Neural cell (in vitro differentiated cells): ENCODE results near the gene CNTN4. TPM values are rescaled to one million over a fixed set of nuclear protein-coding genes. Genes with fewer than 3 reads are reported as not detected.

Source experiments
- H2AFZ ChIP-seq: fragments of 200-600, 300-800 bp; sonication (generic), shearing (Covaris generic); 2 replicates; pipeline ENCODE4 v1.6.0; 2014; ENCODE audit warnings: low read depth, mild to moderate bottlenecking, antibody characterized with exemption, low read length, moderate library complexity
- H3F3A ChIP-seq: fragments of 200-600 bp; shearing (Covaris generic); 2 replicates; pipeline ENCODE4 v1.6.1; 2016; ENCODE audit warnings: mild to moderate bottlenecking, moderate library complexity, mixed read lengths, antibody characterized with exemption, low read length; ENCODE audit not compliant: insufficient read depth, poor library complexity, severe bottlenecking
- H3K27ac ChIP-seq: fragments of 200-600, 300-800 bp; sonication (generic), shearing (Covaris generic); 2 replicates; pipeline ENCODE4 v1.5.1; 2014; ENCODE audit warnings: mild to moderate bottlenecking, low read length, moderate library complexity
- H3K27me3 ChIP-seq: fragments of 300-800, 200-600 bp; sonication (generic), shearing (Covaris generic); 2 replicates; pipeline ENCODE4 v1.6.0; 2014; ENCODE audit warnings: mild to moderate bottlenecking, low read depth, low read length, moderate library complexity; ENCODE audit not compliant: insufficient read depth
- H3K36me3 ChIP-seq: fragments of 300-800, 200-600 bp; sonication (generic), shearing (Covaris generic); 2 replicates; pipeline ENCODE4 v1.5.1; 2014; ENCODE audit warnings: mild to moderate bottlenecking, antibody characterized with exemption, low read length, moderate library complexity; ENCODE audit not compliant: insufficient read depth
- H3K4me2 ChIP-seq: fragments of 300-800, 200-600 bp; sonication (generic), shearing (Covaris generic); 2 replicates; pipeline ENCODE4 v1.6.0; 2014; ENCODE audit warnings: mild to moderate bottlenecking, low read length
- H3K4me3 ChIP-seq: fragments of 300-800, 200-600 bp; sonication (generic), shearing (Covaris generic); 2 replicates; pipeline ENCODE4 v1.5.1; 2014; ENCODE audit warnings: mild to moderate bottlenecking, low read length, moderate library complexity
- H3K79me2 ChIP-seq: fragments of 200-600 bp; shearing (Covaris generic); replicated peaks from 2 replicates; pipeline ENCODE4 v1.6.0; 2014; ENCODE audit warnings: mild to moderate bottlenecking, low read length, moderate library complexity; ENCODE audit not compliant: insufficient read depth
- H3K9ac ChIP-seq: fragments of 300-800, 200-600 bp; sonication (generic), shearing (Covaris generic); 2 replicates; pipeline ENCODE4 v1.6.1; 2016; ENCODE audit warnings: mild to moderate bottlenecking, low read length, mixed read lengths
- H3K9me2 ChIP-seq: fragments of 200-600 bp; shearing (Covaris generic); 2 replicates; pipeline ENCODE4 v1.6.1; 2016; ENCODE audit warnings: mild to moderate bottlenecking, low read length, mixed read lengths; ENCODE audit not compliant: insufficient read depth
- H3K9me3 ChIP-seq: fragments of 200-600, 300-800 bp; sonication (generic), shearing (Covaris generic); 2 replicates; pipeline ENCODE4 v1.6.1; 2016; ENCODE audit warnings: mild to moderate bottlenecking, mixed run types, low read length, moderate library complexity, mixed read lengths
- H4K20me1 ChIP-seq: fragments of 200-600 bp; shearing (Covaris generic); 2 replicates; pipeline ENCODE4 v1.6.1; 2016; ENCODE audit warnings: mild to moderate bottlenecking, mixed run types; ENCODE audit not compliant: insufficient read depth
- CTCF ChIP-seq: fragments of 450-650 bp; IDR thresholded peaks from 2 replicates; pipeline ENCODE4 v1.5.1; 2014; ENCODE audit warnings: antibody characterized with exemption, mild to moderate bottlenecking, moderate library complexity; ENCODE audit not compliant: poor library complexity, severe bottlenecking
- EP300 ChIP-seq: fragments of 450-650 bp; conservative IDR thresholded peaks from 2 replicates; pipeline ENCODE4 v1.6.1; 2014; ENCODE audit warnings: antibody characterized with exemption, mild to moderate bottlenecking, moderate library complexity; ENCODE audit not compliant: poor library complexity, severe bottlenecking
- EZH2 ChIP-seq: fragments of 200-600, 300-800 bp; shearing (Covaris generic), sonication (generic); IDR thresholded peaks from 2 replicates; pipeline ENCODE4 v1.6.1; 2014; ENCODE audit warnings: antibody characterized with exemption, low read length, borderline replicate concordance, mild to moderate bottlenecking; ENCODE audit not compliant: insufficient read depth, poor library complexity, severe bottlenecking
- MXI1 ChIP-seq: fragments of 450-650 bp; conservative IDR thresholded peaks from 2 replicates; pipeline ENCODE4 v1.6.1; 2014; ENCODE audit warnings: antibody characterized with exemption, mild to moderate bottlenecking; ENCODE audit not compliant: poor library complexity, severe bottlenecking
- POLR2AphosphoS5 ChIP-seq: IDR thresholded peaks from 2 replicates; pipeline ENCODE4 v1.6.1; 2012
- RAD21 ChIP-seq: fragments of 450-650 bp; conservative IDR thresholded peaks from 2 replicates; pipeline ENCODE4 v1.6.1; 2014; ENCODE audit warnings: antibody characterized with exemption, mild to moderate bottlenecking, moderate library complexity
- REST ChIP-seq: IDR thresholded peaks from 2 replicates; pipeline ENCODE4 v1.6.1; 2012; ENCODE audit warnings: borderline replicate concordance
- SMC3 ChIP-seq: fragments of 450-650 bp; conservative IDR thresholded peaks from 2 replicates; pipeline ENCODE4 v1.6.1; 2014; ENCODE audit warnings: antibody characterized with exemption, mild to moderate bottlenecking, moderate library complexity; ENCODE audit not compliant: poor library complexity
- TAF1 ChIP-seq: IDR thresholded peaks from 2 replicates; pipeline ENCODE4 v1.6.1; 2012; ENCODE audit warnings: low read depth
- polyA plus RNA-seq: library from polyadenylated mRNA; depleted of rRNA; stranded (reverse); fragments of >200 nt; gene quantifications from 2 replicates; pipeline ENCODE4 v1.2.3, GENCODE V29; 2014

Gene CNTN4
- polyA plus RNA-seq, 1 donor from 2014 or later, result 10.6 TPM

- Histone ChIP-seq H3K9ac (no peak overlapping the region), H3K4me3 (no peak overlapping the region), H3K36me3 (no peaks in the 10 kb centered on the region), H3K79me2 (no peaks in the 10 kb centered on the region), H3F3A (no peaks in the 10 kb centered on the region), H3K27ac (no peak overlapping the region), H3K27me3 (no peaks in the 10 kb centered on the region), H4K20me1 (no peaks in the 10 kb centered on the region), H3K4me2 (no peak overlapping the region), H2AFZ (no peak overlapping the region), H3K9me2 (no peaks in the 10 kb centered on the region), H3K9me3 (no peaks in the 10 kb centered on the region)
- TF ChIP-seq TAF1, result no peak
Measured at GRCh38 chr3:3065876-3066275, 967.2 kb downstream of the CNTN4 start.

- no peak overlapping the region for H3K27ac ChIP-seq
- H3K79me2 ChIP-seq, result no peaks in the 10 kb centered on the region
- no peak overlapping the region for H3K4me2 ChIP-seq
- H3K9ac ChIP-seq, result no peak overlapping the region
- no peaks in the 10 kb centered on the region for H3K9me2 ChIP-seq
- no peaks in the 10 kb centered on the region for H3K27me3 ChIP-seq
- H4K20me1 ChIP-seq, result no peaks in the 10 kb centered on the region
- no peak for TF ChIP-seq SMC3
- no peak for TF ChIP-seq EZH2
- TF ChIP-seq CTCF, result no peak
- TF ChIP-seq MXI1, result no peak
- no peak for TF ChIP-seq POLR2AphosphoS5
- TF ChIP-seq EP300, result no peak
- TF ChIP-seq TAF1, result no peak
- TF ChIP-seq RAD21, result no peak
- no peak for TF ChIP-seq REST
- H3F3A ChIP-seq, result no peaks in the 10 kb centered on the region
- H3K9me3 ChIP-seq, result no peaks in the 10 kb centered on the region
- no peak overlapping the region for H2AFZ ChIP-seq
- no peak overlapping the region for H3K4me3 ChIP-seq
- H3K36me3 ChIP-seq, result no peaks in the 10 kb centered on the region
Measured at GRCh38 chr3:3066378-3066777, 967.7 kb downstream of the CNTN4 start.

DNA sequence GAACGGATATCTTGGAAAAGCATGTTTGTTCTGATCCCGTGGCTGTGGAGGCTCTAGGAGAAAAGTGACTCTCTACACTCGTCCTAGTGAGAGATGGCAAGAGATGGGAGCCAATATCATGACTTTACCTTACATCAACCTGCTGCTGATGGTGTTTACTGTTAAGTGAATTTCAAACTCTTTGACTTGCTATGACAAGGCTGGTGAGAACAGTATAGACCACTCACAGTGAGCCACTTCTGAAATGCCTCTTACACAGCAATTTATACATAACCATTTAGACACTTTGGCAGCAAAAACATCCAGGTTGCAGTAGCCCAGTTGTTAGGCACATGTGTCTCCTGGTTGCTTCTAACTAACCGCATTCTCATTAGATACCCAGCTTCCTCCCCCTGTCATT is 968.2 kb downstream of the CNTN4 start:
- Histone ChIP-seq H2AFZ (no peak overlapping the region), H3K4me3 (no peak overlapping the region), H3K36me3 (no peaks in the 10 kb centered on the region), H3K27me3 (no peaks in the 10 kb centered on the region), H3K4me2 (no peak overlapping the region), H3K9ac (no peak overlapping the region), H4K20me1 (no peaks in the 10 kb centered on the region), H3F3A (no peaks in the 10 kb centered on the region), H3K79me2 (no peaks in the 10 kb centered on the region), H3K27ac (no peak overlapping the region), H3K9me3 (no peaks in the 10 kb centered on the region), H3K9me2 (no peaks in the 10 kb centered on the region)
- peak; percentile 66 for TF ChIP-seq EP300
- TF ChIP-seq RAD21, result no peak
- TF ChIP-seq SMC3, result no peak
- peak; percentile 80 for TF ChIP-seq POLR2AphosphoS5
- TF ChIP-seq CTCF, result no peak
- no peak for TF ChIP-seq MXI1
- TF ChIP-seq EZH2, result no peak
- no peak for TF ChIP-seq REST
- no peak for TF ChIP-seq TAF1
